Activated CD4-positive, alpha-beta T cell treated with anti-CD3 and anti-CD28 coated beads for 1 hour (primary cell): ENCODE results near the gene HOXB3.
A peak's percentile ranks its signal among the peaks of the same experiment; 100 is the strongest.
"Not testable (repeated sequence)": the region's sequence is repeated elsewhere in the genome, so short reads cannot be mapped to it uniquely, and the experiment has no call there.

ENCODE experiments used
- DNase-seq: peaks from one replicate; pipeline ENCODE4 v3.0.0-alpha.2; 2020

The HOXB3 gene

DNA sequence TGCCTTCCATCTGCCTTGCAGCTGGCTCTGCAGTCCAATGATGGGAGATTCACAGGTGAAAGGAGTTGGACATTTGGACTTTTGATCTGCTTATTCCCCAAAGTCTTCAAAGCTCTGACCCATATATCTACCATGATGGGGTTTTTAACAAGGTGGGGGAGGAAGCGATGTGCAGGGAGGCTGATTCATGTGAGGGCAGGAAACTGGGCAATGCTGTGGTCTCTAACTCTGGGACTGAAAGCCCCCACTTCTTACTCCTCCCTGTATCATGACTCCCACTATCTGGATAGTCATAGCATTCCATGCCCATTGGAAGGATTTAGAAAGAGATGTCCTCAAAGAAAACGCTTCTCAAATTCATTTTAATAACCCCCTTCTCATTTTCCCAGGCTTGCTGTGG, 75.6 kb downstream of the HOXB3 start:
- DNase-seq: no peak

DNA sequence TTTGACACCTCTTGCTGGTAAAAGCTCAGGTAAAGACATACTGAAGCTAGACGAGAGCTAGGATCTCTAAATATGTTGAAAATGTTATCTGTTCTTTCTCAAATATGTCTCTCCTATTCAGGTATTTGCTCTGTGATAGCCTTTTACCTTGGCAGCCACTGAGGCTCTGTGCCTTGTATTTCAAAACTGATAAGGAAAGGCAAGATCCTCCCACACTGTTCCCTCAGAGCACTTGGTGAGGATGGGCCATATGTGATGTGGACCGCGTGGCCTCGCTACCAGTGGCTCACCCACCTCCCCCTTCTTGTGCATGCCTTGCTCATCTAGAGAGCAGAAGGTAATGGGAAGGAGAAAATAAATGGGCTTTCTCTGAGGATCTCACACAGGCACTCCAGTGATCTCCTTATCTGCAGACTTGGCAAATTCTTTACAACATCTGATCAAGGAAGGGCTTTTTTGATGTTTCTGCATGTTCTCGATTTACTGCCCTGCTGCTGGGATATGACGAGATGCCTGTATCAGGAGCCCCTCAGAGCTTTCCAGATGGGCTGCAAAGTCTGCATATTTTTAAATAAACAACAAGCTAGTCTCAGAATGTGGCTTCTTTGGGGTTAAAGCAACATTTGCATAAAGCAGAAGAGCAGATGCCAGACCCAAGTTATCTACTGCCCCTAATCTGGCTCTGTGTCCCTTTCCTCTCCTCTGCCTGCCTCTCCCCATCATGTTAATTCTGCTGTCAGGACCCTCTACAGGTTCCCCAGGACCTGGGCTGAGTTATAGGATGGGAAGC, 76.2 kb downstream of the HOXB3 start:
- DNase-seq: no peak

- DNase-seq: no peak
Measured at GRCh38 chr17:48513097-48513496, 76.9 kb downstream of the HOXB3 start.

DNA sequence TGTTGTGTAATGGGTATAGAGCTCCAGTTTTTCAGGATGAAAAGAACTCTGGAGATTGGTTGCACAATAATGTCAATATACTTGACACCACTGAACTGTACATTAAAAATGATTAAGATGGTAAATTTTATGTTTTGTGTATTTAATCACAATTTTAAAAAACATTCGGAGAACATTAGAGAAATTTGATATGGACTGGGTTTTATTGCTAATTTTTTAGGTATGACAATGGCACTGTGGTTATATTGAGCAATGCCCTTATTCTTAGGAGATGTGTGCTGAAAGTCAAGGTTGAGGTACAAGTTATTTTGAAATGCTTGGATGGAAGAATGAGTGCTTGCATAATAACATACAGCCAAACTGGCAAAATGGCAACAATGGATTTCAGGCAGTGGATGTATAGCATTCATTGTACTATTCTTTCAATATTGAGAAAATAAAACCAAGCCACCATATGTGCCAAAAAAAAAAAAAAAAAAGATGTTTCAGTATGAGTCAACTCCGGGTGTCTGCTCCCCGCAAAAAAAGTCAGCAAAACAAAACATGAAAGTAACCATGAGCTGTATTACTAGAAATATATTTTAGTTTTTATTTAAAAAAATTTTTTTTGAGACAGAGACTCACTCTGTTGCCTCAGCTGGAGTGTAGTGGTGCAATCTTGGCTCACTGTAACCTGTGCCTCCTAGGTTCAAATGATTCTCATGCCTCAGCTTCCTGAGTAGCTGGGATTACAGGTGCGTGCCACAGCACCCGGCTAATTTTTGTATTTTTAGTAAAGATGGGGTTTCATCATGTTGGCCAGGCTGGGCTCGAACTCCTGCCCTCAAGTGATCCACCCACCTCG, 79.1 kb downstream of the HOXB3 start:
- DNase-seq: peak; percentile 11

- DNase-seq: no peak
Measured at GRCh38 chr17:48510381-48510760, 79.7 kb downstream of the HOXB3 start.

DNA sequence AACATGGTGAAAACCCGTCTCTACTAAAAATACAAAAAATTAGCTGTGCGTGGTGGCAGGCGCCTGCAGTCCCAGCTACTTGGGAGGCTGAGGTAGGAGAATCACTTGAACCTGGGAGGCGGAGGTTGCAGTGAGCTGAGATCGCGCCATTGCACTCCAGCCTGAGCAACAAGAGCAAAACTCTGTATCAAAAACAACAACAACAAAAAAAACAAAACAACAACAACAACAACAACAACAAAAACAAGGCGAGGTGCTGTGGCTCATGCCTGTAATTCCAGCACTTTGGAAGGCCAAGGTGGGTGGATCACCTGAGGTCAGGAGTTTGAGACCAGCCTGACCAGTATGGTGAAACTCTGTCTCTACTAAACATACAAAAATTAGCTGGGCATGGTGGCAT, 80.3 kb downstream of the HOXB3 start:
- DNase-seq: not testable (repeated sequence)

DNA sequence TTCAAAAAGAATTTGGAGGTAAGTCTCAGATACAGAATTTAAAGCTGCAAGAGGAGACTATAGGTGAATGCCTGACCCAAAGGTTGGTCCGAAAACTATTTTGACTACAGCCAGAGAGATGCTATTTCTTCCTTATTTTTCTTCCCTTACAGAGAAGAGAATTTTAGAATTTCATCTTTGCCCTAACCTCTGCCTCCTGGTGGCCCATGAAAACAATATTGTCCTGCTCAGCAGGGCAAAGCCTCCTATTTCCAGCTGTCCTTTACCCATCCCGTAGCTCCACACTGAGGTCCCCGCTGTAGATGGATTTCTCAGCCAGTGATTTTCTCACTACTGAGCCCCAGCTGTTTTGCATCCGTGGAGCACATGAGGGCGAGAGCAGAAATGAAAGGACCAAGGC, 83.8 kb downstream of the HOXB3 start:
- no peak for DNase-seq

DNA sequence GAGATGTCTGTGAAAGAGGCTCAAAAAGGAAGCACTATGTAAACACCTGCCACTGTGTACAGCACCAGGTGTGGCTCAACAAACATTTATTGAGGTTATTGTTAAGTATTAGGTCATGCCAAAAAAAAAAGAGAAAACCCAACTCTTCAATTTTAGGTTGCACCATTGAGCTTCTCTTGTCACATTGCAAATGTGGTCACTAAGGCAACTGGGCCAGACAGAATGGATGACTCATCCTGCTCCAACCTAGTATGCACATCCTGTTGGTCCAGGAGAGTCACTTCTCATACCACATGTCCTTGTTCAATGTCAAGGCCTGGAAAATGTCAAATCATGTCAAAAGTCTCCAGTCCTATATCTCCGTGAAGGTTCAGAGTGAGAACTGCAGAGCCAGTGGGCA, 84.3 kb downstream of the HOXB3 start:
- peak; percentile 18 for DNase-seq

DNA sequence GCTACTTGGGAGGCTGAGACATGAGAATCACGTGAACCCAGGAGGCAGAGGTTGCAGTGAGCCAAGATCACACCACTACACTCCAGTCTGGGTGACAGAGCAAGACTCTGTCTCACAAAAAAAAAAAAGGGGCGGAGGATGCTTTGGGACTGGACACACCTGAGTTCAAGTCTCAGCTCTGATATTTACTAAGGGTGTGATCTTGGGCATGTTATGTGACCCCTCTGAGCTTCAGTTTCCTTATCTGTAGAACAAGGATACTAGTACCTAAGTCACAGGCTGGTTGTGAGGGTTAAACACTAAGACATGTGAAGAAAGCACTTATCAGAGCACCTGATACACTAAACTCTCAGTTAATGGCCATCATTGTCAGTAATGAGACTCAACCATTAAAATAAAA, 85.1 kb downstream of the HOXB3 start:
- DNase-seq: no peak

- no peak for DNase-seq
Measured at GRCh38 chr17:48503747-48504146, 86.3 kb downstream of the HOXB3 start.

DNA sequence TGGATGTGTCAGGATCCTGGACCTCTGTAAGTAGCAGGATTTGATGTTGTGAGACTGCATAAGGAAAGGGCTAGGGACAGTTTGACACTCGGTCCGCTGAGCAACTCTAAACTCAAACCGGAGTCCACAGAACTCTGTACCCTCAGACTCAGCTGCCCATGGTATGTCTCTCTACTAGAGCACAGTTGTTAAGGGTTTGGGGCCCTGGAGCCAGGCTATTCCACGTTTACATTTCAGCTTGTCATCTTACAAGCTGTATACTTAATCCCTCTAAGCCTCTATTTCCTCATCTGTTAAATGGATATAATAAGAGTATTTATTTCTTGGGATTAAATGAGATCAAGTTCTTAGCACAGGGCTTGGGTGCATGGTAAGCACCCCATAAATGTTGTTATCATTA, 87.1 kb downstream of the HOXB3 start:
- DNase-seq: no peak

- no peak for DNase-seq
Measured at GRCh38 chr17:48502312-48502711, 87.7 kb downstream of the HOXB3 start.

DNA sequence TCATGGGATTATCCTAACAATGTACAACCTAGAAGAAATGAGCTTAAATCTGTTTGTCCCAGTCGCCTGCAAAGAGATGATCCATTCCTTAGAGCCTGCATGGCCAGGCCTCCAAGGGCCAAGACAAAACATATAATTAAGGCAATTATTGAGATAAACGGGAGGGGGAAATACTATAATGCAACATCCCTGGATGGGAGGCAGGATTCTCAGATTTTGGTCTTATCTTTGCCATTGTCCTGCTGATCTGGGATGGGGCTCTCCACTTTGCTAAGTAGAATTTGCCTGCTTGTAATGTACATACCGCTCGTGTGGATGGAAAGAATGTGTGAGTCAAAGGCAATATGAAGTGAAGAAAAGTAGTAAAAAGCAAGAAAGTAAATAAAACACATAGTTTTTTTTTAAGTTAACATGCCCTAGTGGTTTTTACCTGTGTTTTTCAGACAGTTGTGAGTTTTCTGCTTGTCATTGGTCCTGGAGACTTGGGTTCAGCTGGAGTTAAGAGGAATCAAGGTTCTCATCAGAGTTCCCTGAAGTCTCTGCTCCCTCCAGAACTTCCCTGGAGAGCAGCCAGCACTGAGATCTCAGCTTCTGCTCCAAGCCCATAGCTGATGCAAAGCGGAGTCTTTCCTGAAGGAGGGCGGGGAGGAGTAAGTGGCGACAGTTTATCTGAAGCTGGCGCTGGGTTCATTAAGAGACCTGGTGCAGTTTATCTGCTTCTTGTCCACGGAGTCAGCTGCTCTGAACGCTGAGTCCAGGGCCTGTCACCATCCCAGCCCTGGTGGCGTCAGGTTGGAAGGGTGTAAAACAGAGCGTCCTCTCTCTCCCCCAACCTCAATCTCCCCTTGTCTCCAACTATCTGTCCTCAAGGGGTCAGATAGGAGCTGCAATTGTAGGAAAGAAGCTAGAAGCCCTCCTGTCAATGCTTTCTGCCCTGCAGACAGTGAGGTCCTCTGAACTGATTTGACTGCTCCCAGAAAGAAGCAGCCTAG, 89.3 kb downstream of the HOXB3 start:
- no peak for DNase-seq

- no peak for DNase-seq
Measured at GRCh38 chr17:48499735-48500434, 90.2 kb downstream of the HOXB3 start.

- no peak for DNase-seq
Measured at GRCh38 chr17:48499248-48499647, 90.8 kb downstream of the HOXB3 start.
